GM21528 (cell line): ENCODE measurements around the gene ABCA5.

Experiments used
- ATAC-seq: cut with Tn5 transposase; IDR thresholded peaks from one replicate; pipeline ENCODE4 v1.9.1; 2021; ENCODE audit warnings: mild to moderate bottlenecking, moderate library complexity; ENCODE audit not compliant: unreplicated experiment, low FRiP score

The ABCA5 gene

GRCh38 chr17:69268543-69269014 lies 58.4 kb downstream of the ABCA5 start:
- ATAC-seq: no peak

DNA sequence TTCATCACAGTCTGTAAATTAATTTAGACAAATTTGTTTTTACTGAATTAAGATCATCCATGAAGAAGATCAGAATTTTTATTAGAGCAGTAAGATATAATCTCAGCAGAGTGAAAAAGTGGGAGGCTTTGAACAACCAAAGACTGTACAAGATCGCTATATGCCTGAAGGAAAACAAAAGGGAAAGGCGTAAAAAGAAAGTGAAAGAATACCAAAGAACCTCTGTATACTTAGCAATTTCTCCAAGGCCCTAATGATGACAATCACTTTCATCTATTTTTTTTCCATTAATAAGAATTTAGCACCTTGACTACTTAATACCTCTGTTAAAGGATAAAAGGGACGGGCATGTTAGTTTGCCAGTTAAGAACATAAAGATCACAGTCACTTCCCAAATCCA lies 59.7 kb downstream of the ABCA5 start:
- no peak for ATAC-seq

DNA sequence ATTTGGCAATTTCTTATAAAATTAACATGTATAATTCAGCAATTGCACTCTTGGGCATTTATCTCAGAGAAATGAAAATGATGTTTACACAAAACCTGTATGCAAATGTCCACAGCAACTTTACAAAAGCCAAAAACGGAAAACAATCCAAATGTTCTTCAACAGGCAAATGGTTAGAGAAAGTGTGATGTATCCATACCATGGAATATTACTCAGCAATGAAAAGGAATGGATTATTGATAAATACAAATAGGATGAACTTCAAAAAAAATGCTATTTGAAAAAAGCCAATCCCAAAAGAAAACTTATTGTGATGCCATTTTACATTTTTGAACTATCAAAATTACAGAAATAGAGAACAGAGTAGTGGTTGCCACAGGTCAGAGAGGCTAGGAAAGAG lies 61.1 kb downstream of the ABCA5 start:
- ATAC-seq: no peak

DNA sequence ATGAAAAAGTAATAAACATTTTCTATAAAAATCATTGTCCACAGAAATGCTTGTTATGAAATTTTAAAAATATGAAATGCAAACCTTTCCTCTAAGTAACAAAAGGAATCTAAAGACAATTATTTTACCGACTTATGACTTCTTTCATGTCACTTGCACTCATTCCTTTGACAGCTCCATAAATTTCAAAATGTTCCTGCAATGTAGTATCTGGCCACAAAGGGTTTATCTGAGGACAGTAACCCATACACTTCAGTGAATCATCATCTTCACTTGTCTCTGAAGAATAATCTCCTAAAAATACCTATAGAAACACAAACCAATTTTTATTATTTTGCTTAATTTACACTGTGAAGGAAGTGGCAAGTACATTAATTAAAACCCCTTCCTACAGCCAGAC lies 72.7 kb downstream of the ABCA5 start:
- no peak for ATAC-seq

GRCh38 chr17:69250641-69251040 lies 76.3 kb downstream of the ABCA5 start:
- no peak for ATAC-seq

DNA sequence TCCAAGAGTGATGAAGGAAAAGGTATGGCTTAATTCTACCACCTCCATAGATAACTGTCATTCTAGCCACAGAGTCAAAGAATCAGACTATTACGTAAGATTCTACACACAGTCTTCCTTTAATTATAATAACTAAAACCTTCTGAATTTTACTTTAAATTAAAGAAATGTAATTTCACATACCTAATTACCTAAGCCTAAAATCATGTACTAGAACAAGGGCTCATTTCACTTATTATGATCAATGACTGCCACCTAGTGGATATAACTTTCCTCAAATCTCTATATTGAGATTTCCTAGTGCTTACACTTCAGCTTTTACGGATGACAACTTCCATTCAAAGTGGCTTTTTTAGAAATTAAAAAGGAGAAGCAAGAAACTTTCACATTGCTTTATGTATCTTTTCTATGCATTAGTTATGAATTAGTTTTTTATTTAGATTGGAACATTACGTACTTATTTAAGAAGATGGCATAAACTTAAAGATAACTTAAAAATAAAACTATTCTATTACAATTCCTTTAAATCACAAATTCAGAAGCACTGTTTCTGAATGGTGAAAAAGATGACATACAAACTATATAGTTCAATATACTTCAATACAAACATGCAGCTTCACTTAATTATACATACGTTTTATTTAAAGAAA lies 80.1 kb downstream of the ABCA5 start:
- ATAC-seq: peak; percentile 79

- ATAC-seq: no peak
Observed at GRCh38 chr17:69246202-69246601, 80.7 kb downstream of the ABCA5 start.

GRCh38 chr17:69245617-69246016 lies 81.3 kb downstream of the ABCA5 start:
- no peak for ATAC-seq

DNA sequence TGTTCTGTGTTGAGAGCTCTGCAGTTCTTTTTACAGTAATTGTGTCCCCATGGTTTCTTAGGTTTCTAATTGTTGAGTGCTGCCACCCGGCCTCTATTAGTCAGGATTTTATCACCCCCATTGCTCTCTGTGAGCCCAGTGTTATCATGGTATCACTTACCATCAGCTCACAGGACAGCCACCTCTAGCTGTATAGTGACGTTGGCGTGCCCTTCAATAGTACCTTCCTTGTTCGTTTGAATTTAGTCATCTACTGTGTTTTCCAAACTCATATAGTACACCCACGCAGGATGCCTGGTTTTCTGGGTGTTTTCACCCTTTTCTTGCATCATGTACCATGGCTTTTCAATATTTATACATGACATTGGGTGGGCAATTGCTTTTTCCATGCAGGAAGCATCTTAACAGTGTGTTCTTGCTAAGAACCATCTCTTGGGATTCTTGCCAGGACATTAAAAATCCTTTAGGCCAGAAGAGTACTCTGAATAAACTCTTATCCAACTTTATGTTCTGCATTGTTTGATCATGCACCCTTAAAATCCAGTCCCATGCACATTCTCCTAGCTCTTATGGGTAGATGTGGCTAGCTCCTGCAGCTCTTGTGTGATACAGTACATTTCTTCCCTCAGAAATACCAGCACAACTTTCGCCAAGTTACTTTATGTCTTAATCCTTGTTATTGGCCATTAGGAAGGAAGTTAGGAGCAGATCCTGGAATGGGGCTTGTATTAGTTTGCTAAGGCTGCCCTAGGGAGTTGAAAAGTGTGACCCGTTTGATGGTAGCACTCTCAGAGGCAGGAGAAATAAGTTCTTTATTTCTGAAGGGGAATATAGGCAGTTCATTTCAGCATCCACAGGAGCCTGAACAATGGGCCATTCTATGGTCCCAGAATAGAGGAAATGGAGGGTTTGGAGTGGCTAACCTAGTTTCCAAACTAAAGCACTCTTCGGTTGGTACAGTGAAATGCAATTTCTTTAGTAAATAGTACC lies 87.0 kb downstream of the ABCA5 start:
- no peak for ATAC-seq

- ATAC-seq: no peak
Observed at GRCh38 chr17:69236946-69237345, 90.0 kb downstream of the ABCA5 start.

- no peak for ATAC-seq
Observed at GRCh38 chr17:69236464-69236863, 90.5 kb downstream of the ABCA5 start.

GRCh38 chr17:69235338-69236058 lies 91.4 kb downstream of the ABCA5 start:
- peak; percentile 93 for ATAC-seq

DNA sequence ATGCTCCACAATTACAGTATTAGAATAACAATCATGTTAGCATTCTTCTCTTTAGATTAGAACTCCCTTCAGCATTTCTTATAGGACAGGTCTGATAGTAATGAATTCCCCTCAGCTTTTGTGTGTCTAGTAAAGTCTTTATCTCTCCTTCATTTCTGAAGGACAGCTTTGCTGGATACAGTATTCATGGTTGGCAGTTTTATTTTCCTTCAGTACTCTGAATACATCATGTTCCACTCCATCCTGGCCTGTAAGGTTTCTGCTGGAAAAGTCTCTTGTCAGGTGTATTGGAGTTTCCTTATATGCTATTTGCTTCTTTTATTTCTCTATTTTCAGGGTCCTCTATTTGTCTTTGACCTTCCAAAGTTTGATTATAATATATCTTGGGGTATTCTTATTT lies 94.3 kb downstream of the ABCA5 start:
- no peak for ATAC-seq

DNA sequence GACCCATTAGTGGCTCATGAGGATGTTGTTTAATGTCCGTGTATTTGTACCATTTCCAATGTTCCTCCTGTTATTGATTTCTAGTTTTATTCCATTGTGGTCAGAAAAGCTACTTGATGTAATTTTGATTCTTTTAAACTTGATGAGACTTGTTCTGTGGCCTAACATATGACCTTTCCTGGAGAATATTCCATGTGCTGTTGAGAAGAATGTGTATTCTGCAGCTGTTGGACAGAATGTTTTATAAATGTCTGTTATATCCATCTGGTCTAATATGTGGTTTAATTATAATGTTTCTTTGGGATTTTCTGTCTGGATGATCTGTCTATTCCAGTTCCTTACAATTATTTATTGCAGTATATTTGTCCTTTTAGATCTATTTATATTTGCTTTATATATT lies 95.4 kb downstream of the ABCA5 start:
- ATAC-seq: no peak

DNA sequence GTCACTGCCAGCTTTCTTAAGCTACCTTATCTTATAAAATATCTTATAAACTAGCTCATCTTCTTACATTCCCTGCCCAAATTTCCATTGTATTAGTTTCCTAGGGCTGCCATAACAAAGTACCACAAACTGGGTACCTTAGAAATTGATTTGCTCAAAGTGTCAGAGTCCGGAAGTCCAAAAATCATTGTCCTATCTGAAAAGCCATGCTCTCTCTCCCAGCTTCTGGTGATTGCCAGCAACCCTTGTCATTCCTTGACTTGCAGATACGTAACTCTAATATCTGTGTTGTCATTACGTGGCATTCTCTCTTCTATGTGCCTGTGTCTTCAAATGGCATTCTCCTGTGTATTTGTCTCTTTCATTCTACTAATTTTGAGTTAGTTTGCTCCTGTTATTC lies 96.0 kb downstream of the ABCA5 start:
- no peak for ATAC-seq

DNA sequence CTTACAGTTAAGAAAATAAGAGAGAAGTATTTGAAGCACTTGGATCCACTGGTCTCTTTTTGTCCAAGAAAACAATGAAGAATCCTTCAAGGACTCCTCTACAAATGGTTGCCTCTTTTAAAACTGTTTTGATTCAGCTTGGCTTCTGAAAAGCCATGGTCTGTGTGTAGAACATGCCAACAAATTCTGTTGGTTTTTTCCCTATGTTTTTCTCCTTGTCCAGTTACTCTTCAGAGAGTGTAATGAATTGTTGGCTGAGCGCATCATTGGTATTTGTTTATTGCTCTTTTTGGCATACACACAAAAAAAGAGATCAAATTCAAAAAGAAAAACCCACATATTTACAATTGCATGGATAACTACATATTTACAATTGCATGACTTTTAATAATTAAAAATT lies 98.4 kb downstream of the ABCA5 start, which contains the start of gene ABCA10:
ABCA10 (minus strand) TSS at position 249 of the 400 bp plus-strand sequence. CDS start 3,466 bp downstream, outside the sequence.
- no peak for ATAC-seq

- no peak for ATAC-seq
Observed at GRCh38 chr17:69228018-69228417, 98.9 kb downstream of the ABCA5 start.

DNA sequence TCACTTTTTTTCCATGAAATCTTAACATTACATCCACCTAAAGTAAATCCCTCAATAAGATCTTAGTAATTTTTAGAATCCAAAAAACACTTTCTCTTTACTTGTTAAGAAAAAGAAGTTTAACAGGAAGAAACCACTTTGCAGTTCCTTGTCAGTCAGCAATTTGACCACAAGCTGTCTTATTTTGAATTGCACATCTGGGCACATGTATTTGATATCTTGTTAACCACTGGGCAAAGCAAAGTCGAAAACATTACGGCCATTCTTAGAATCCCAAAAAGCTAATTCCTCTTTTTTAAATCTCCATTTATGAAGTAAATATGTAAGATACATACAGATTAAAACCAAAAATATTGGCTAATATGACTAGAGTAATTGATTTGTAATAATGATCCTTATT lies 99.4 kb downstream of the ABCA5 start:
- no peak for ATAC-seq

GRCh38 chr17:69223809-69224208 lies 103.1 kb downstream of the ABCA5 start:
- ATAC-seq: peak; percentile 97

GRCh38 chr17:69222707-69223258 lies 104.2 kb downstream of the ABCA5 start:
- no peak for ATAC-seq

GRCh38 chr17:69220098-69220497 lies 106.8 kb downstream of the ABCA5 start:
- ATAC-seq: no peak
